Transverse colon (tissue), 4 donors: Measurements from ENCODE around the gene FDX1.

Experiments
- CTCF ChIP-seq, 5 experiments: fragments of 200-600 bp in 3 of 5; fragments of 450-650 bp in 2 of 5; sonication (generic) in 3 of 5; IDR thresholded peaks; 1 replicate in 2 of 5; 2 replicates in 3 of 5; pipeline ENCODE4 v1.5.1; 2016 to 2017; ENCODE audit warnings: antibody characterized with exemption in 5 of 5, inconsistent platforms in 3 of 5, mild to moderate bottlenecking in 2 of 5, moderate library complexity in 1 of 5
- EP300 ChIP-seq: sonication (generic); formaldehyde crosslinking; IDR thresholded peaks from one replicate; pipeline ENCODE4 v1.6.1; 2017; ENCODE audit warnings: antibody characterized with exemption, low read depth
- POLR2AphosphoS5 ChIP-seq, 3 donors: sonication (generic); formaldehyde crosslinking; IDR thresholded peaks; one replicate each; pipeline ENCODE4 v1.6.1; 2016; ENCODE audit warnings: antibody characterized with exemption in 3 of 3

GRCh38 chr11:110433393-110434333 is 3.9 kb downstream of the FDX1 start:
- peak; percentile 57 to 72 (median 61) for TF ChIP-seq CTCF (IDR thresholded peaks at IDR 0.05)
- no peak for TF ChIP-seq POLR2AphosphoS5 (IDR thresholded peaks at IDR 0.05)
- TF ChIP-seq EP300, result no peak
